ENCODE data around the gene RPH3AL. TPM values are rescaled to one million over a fixed set of nuclear protein-coding genes. Genes with fewer than 3 reads are reported as not detected.
A peak's percentile ranks its signal among the peaks of the same experiment; 100 is the strongest.

Gene RPH3AL
- total RNA-seq, 1 donor from 2014 or later, result 6.0 TPM

GRCh38 chr17:310111-311010, 42.2 kb downstream of the RPH3AL start:
- H3K36me3 Mint-ChIP-seq (ENCODE audit: low read depth), result no peaks in the 10 kb centered on the region
- H3K9me3 Mint-ChIP-seq, result peaks cover under 1% of the 10 kb centered on the region
- H3K4me1 Mint-ChIP-seq, result no peaks in the 10 kb centered on the region
- ATAC-seq (ENCODE audit: low read depth) (no peak), DNase-seq (no peak)
- ChIA-PET CTCF (no interaction called here), POLR2A (no interaction called here)
- no peak for TF ChIP-seq CTCF (IDR thresholded peaks at IDR 0.05)
- no peaks in the 10 kb centered on the region for H3K27me3 Mint-ChIP-seq
- H3K4me3 Mint-ChIP-seq, result no peak overlapping the region
- no peak overlapping the region for H3K27ac Mint-ChIP-seq
- intact Hi-C loops (cut with micrococcal nuclease), result no loop called here

GRCh38 chr17:309361-309888, 43.2 kb downstream of the RPH3AL start:
- ChIA-PET CTCF (no interaction called here), POLR2A (no interaction called here)
- ATAC-seq (ENCODE audit: low read depth) (peak; percentile 78), DNase-seq (no peak)
- H3K36me3 Mint-ChIP-seq (ENCODE audit: low read depth), result no peaks in the 10 kb centered on the region
- no peak overlapping the region for H3K4me3 Mint-ChIP-seq
- no peak for TF ChIP-seq CTCF (IDR thresholded peaks at IDR 0.05)
- no peaks in the 10 kb centered on the region for H3K4me1 Mint-ChIP-seq
- H3K27ac Mint-ChIP-seq, result no peak overlapping the region
- H3K27me3 Mint-ChIP-seq, result no peaks in the 10 kb centered on the region
- intact Hi-C loops (cut with micrococcal nuclease), result no loop called here
- no peaks in the 10 kb centered on the region for H3K9me3 Mint-ChIP-seq

GRCh38 chr17:307741-308507, 44.7 kb downstream of the RPH3AL start:
- CTCF ChIA-PET, result no interaction called here
- no peaks in the 10 kb centered on the region for H3K27me3 Mint-ChIP-seq
- POLR2A ChIA-PET, result no interaction called here
- no peaks in the 10 kb centered on the region for H3K4me1 Mint-ChIP-seq
- DNase-seq, result no peak
- ATAC-seq (ENCODE audit: low read depth), result no peak
- TF ChIP-seq CTCF (IDR thresholded peaks at IDR 0.05), result no peak
- no peaks in the 10 kb centered on the region for H3K36me3 Mint-ChIP-seq (ENCODE audit: low read depth)
- H3K4me3 Mint-ChIP-seq, result no peak overlapping the region
- intact Hi-C loops (cut with micrococcal nuclease), result no loop called here
- H3K9me3 Mint-ChIP-seq, result no peaks in the 10 kb centered on the region
- H3K27ac Mint-ChIP-seq, result no peak overlapping the region

GRCh38 chr17:307295-307691, 45.3 kb downstream of the RPH3AL start:
- TF ChIP-seq CTCF (IDR thresholded peaks at IDR 0.05), result no peak
- ChIA-PET CTCF (no interaction called here), POLR2A (no interaction called here)
- ATAC-seq (ENCODE audit: low read depth) (no peak), DNase-seq (no peak)
- Mint-ChIP-seq H3K9me3 (no peaks in the 10 kb centered on the region), H3K27ac (no peak overlapping the region), H3K4me1 (no peaks in the 10 kb centered on the region), H3K27me3 (no peaks in the 10 kb centered on the region), H3K36me3 (ENCODE audit: low read depth) (no peaks in the 10 kb centered on the region), H3K4me3 (no peak overlapping the region)
- intact Hi-C loops (cut with micrococcal nuclease), result no loop called here

All from activated B cell treated with CpG ODN at 0.5 μM for 24 hours (primary cell).